Activated CD4-positive, alpha-beta T cell treated with anti-CD3 and anti-CD28 coated beads, Interleukin-2, amount 10 ng/mL, durations not matched to agents 7 days and 5 days (primary cell): ENCODE data around the gene HDAC10. TPM values are rescaled to one million over a fixed set of nuclear protein-coding genes. Genes with fewer than 3 reads are reported as not detected.

Experiments used
- CTCF ChIA-PET: fragments of 350-600 bp; sonication (Branson Sonifier 250); formaldehyde crosslinking; loops from one replicate; lab custom pipeline; 2021; ENCODE audit warnings: antibody characterized with exemption; lab: Charles Lee
- POLR2A ChIA-PET: fragments of 350-600 bp; sonication (Branson Sonifier 250); formaldehyde crosslinking; loops from one replicate; lab custom pipeline; 2021; ENCODE audit warnings: antibody characterized with exemption; lab: Charles Lee
- DNase-seq: peaks from one replicate; pipeline ENCODE4 v3.0.0-alpha.2; 2020
- H3K27ac Mint-ChIP-seq: one replicate; pipeline ENCODE4 v1.8.0; 2021; ENCODE audit warnings: mild to moderate bottlenecking, moderate library complexity, mixed read lengths
- H3K27me3 Mint-ChIP-seq: one replicate; pipeline ENCODE4 v1.8.0; 2021; ENCODE audit warnings: mixed read lengths
- H3K36me3 Mint-ChIP-seq: one replicate; pipeline ENCODE4 v1.8.0; 2021; ENCODE audit warnings: low read depth, mixed read lengths
- H3K4me1 Mint-ChIP-seq: one replicate; pipeline ENCODE4 v1.8.0; 2021; ENCODE audit warnings: mixed read lengths
- H3K4me3 Mint-ChIP-seq: one replicate; pipeline ENCODE4 v1.8.0; 2021; ENCODE audit warnings: mild to moderate bottlenecking, moderate library complexity, mixed read lengths
- H3K9me3 Mint-ChIP-seq: one replicate; pipeline ENCODE4 v1.8.0; 2021; ENCODE audit warnings: mixed read lengths
- total RNA-seq, 2 experiments: library from RNA; stranded (reverse); gene quantifications; one replicate each; pipeline ENCODE4 v1.2.3, GENCODE V29; 2021

HDAC10 gene
- total RNA-seq, 2 experiments from 2014 or later, result 68.3 to 93.6 TPM

DNA sequence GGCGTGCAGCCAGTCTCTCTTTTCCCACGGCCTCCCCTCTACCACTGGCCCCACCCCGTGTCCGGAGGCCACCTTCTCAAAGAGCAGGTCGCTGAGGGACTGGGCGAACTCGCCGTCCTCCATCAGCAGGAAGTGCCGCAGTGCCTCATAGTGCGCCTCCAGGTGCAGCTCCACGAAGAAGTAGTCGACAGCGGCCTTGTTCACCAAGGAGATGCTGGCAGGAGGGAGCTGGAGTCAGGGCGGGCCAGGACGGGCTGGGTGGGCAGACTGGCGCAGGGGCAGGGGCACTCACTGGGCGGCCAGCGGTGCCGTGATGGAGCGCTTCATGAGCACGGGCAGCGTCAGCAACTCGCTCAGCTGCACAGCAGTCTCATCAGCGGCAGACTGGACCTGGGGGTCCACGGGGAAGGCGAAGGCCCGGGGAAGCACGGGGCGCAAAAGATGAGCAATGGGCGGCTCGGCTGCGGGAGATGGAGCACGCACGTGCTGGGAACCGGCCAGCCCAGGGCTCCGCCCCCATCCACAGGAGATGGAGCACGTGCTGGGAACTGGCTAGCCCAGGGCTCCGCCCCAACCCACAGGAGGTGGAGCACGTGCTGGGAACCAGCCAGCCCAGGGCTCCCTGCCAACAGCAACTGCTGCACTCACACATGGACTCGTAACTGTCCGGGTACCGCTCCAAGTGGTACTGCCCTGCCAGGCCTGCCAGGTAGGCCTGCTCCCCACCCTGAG lies 31.9 kb downstream of the HDAC10 start:
- DNase-seq, result no peak
- POLR2A ChIA-PET, result no interaction called here
- no peak overlapping the region for H3K27ac Mint-ChIP-seq
- no peak overlapping the region for H3K4me3 Mint-ChIP-seq
- no peaks in the 10 kb centered on the region for H3K9me3 Mint-ChIP-seq
- H3K4me1 Mint-ChIP-seq, result no peaks in the 10 kb centered on the region
- peaks cover 28% of the 10 kb centered on the region for H3K36me3 Mint-ChIP-seq
- CTCF ChIA-PET, result interaction anchor here (1.2 kb wide), 1 partner anchor 10 kb away, joined by 4 read pairs; no protein-coding TSS in a partner anchor
- no peaks in the 10 kb centered on the region for H3K27me3 Mint-ChIP-seq

DNA sequence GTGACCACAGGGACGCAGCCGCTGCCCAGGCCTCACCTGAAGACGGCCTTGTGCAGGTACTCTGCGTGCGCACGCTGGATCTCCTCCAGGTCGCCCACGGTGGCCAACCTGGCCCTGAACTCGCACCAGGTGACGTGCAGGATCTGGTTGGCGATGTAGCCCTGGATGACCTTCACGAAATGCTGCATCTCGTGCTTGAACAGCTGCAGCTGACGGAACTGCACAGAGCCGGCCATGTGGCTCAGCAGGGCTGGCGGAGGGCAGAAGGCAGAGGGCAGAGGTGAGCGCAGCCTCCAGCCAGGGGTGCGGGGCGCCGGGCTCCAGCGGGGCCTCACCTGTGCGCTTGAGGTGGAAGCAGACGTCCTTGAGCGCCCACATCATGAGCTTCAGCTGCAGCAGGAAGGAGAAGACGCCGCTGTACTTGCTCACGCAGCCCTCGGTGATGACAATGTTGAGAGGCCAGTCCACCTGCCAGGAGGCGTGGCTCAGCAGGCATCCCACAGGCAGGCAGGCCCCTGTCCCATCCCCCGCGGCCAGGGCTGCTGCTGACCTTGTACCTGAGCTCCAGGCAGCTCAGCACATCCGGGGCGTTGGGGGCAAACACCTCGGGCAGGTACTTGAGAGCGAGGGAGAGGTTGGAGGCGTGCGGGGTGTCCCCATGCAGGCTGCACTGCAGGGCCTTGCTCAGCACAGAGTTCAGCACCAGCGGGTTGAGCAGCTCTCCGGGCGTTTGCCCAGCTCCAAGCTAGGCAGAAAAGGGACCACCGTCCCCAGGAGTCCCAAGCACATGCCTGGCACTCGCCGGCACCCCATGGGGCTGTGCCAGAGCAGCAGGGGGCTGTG lies 32.7 kb downstream of the HDAC10 start:
- no peak overlapping the region for H3K4me3 Mint-ChIP-seq
- H3K4me1 Mint-ChIP-seq, result no peaks in the 10 kb centered on the region
- peaks cover 27% of the 10 kb centered on the region for H3K36me3 Mint-ChIP-seq
- POLR2A ChIA-PET, result no interaction called here
- no peak overlapping the region for H3K27ac Mint-ChIP-seq
- H3K9me3 Mint-ChIP-seq, result no peaks in the 10 kb centered on the region
- no peak for DNase-seq
- H3K27me3 Mint-ChIP-seq, result no peaks in the 10 kb centered on the region
- CTCF ChIA-PET, result interaction anchor here (1.2 kb wide), 1 partner anchor 10 kb away, joined by 4 read pairs; no protein-coding TSS in a partner anchor

DNA sequence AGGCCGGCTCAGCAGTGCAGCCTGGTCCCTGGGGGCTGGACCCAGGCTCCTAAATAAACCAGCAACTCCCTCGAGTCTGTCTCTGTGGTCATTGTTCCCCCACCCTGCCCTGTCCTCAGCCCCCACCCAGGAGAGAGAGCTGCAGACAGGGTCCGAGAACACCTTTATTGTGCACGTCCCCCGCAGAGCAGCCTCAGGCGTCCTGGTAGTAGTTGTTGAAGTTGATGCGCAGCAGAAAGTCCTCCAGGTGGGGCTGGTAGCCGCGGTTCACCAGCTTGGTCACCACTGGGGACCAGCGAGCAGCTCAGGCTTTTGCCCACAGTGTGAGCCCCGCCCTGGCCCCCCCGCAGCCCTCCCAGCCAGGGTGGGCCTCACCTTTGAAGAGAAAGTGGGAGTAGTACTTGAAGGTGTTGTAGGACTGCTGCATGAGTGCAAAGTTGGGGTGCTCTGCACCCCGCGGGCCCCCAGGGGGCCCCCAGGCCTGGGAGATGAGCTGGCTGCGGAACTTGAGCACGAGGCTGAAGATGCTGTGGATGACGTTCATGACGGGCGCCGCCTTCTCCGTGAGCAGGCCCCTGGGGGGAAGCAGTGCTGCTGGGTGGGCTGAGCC lies 33.4 kb downstream of the HDAC10 start:
- POLR2A ChIA-PET, result interaction anchor here (0.5 kb wide), 1 partner anchor 141 kb away, joined by 3 read pairs; no protein-coding TSS in a partner anchor
- no peak overlapping the region for H3K4me3 Mint-ChIP-seq
- H3K4me1 Mint-ChIP-seq, result no peaks in the 10 kb centered on the region
- H3K27me3 Mint-ChIP-seq, result no peaks in the 10 kb centered on the region
- H3K36me3 Mint-ChIP-seq, result peaks cover 28% of the 10 kb centered on the region
- DNase-seq, result no peak
- H3K9me3 Mint-ChIP-seq, result no peaks in the 10 kb centered on the region
- CTCF ChIA-PET, result interaction anchor here (1.2 kb wide), 1 partner anchor 9 kb away, joined by 4 read pairs; no protein-coding TSS in a partner anchor
- H3K27ac Mint-ChIP-seq, result no peak overlapping the region

DNA sequence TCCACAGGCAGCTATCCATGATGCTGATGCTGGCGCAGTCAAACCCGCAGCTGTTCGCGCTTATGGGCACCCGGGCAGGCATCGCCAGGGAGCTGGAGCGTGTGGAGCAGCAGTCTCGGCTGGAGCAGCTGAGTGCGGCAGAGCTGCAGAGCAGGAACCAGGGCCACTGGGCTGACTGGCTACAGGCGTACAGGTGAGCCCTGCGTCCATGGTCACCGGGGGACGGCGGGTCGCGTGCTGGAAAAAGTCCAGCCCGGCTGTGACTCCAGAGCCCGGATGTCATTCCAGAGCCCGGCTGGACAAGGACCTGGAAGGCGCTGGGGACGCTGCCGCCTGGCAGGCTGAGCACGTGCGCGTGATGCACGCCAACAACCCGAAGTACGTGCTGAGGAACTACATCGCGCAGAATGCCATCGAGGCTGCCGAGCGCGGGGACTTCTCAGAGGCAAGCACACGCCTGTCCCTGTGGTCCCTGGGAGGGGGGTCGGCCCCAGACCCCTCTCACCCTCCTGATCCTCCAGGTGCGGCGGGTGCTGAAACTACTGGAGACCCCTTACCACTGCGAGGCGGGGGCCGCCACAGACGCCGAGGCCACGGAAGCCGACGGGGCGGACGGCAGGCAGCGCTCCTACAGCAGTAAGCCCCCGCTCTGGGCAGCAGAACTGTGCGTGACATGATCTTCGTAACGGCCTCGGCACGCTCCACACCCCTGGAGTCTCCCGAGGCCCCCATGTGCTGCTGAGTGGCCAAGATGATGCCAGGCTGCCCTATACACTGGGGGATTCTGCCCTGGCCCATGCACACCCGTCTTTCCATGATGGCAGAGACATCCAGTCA lies 34.2 kb downstream of the HDAC10 start:
- CTCF ChIA-PET, result no interaction called here
- Mint-ChIP-seq H3K9me3 (no peaks in the 10 kb centered on the region), H3K27me3 (no peaks in the 10 kb centered on the region), H3K27ac (no peak overlapping the region), H3K4me1 (no peaks in the 10 kb centered on the region), H3K4me3 (no peak overlapping the region), H3K36me3 (peaks cover 31% of the 10 kb centered on the region)
- no peak for DNase-seq
- POLR2A ChIA-PET, result no interaction called here

DNA sequence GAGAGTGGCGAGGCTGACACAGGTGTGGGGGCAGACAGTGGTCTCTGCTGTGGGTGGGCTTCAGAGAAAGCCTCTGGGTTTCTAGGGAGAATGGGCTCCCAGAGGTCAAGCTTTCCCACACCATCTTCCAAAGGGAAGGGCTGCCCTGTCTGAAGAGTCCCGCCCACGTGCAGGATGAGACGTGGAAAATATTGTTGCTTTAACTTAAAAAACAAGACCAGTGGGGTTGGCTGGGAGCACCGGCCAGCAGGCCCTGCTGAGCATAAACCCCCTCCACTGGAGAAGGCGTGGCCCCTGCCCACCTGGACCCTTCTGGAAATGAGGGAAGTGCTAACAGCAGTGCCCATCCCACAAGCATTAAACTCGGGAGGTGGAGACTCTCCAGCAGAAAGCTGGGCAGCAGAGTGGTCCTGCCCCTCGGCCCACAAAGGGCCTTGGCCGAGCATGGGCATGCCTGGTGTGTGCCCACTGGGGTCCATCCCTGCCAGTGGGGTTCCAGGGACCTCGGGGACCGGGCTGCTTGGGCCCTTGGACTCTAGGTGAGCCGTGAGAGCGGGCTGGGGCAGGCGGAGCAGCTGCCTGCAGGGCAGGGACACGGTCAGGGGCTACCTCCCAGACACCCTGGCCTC lies 34.9 kb downstream of the HDAC10 start:
- DNase-seq, result no peak
- ChIA-PET CTCF (interaction anchor here (0.8 kb wide), 1 partner anchor 67 kb away, joined by 3 read pairs; no protein-coding TSS in a partner anchor), POLR2A (no interaction called here)
- no peaks in the 10 kb centered on the region for H3K9me3 Mint-ChIP-seq
- H3K4me3 Mint-ChIP-seq, result no peak overlapping the region
- H3K4me1 Mint-ChIP-seq, result peaks cover under 1% of the 10 kb centered on the region
- no peaks in the 10 kb centered on the region for H3K27me3 Mint-ChIP-seq
- H3K36me3 Mint-ChIP-seq, result peaks cover 31% of the 10 kb centered on the region
- no peak overlapping the region for H3K27ac Mint-ChIP-seq

DNA sequence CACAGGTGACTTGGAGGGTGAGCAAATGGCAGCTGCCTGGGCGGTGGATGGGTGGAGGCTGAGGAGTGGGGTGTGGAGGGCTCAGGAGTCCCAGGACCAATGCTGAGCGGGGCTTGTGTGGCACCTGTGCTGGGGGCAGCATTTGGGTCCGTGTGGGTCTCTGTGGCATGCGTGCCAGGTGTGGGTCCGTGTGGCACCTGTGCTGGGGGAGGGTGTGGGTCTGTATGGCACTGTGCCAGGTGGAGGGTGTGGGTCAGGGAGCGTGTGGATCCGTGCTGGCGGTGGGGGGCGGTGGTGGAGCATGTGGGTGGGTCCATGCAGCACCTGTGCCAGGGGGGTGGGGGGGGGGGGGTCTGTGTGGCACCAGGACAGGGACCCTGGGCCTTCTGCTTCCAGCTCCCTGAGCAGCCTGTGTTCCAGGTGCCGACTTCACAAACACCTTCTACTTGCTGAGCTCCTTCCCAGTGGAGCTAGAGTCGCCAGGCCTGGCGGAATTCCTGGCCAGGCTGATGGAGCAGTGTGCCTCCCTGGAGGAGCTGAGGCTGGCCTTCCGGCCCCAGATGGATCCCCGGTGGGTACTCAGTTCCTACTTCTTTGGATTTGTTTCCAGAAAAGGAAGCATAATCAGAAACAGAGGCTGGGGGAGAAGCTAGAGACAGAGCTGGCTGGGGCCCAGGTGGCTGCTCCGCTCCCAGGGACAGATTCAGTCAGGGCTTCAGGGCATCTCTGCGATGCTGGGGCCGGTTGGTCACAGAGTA lies 35.6 kb downstream of the HDAC10 start:
- H3K4me1 Mint-ChIP-seq, result peaks cover 1% of the 10 kb centered on the region
- CTCF ChIA-PET, result interaction anchor here (0.8 kb wide), 1 partner anchor 66 kb away, joined by 3 read pairs; no protein-coding TSS in a partner anchor
- no peak overlapping the region for H3K27ac Mint-ChIP-seq
- DNase-seq, result no peak
- POLR2A ChIA-PET, result no interaction called here
- H3K9me3 Mint-ChIP-seq, result no peaks in the 10 kb centered on the region
- H3K27me3 Mint-ChIP-seq, result no peaks in the 10 kb centered on the region
- peaks cover 31% of the 10 kb centered on the region for H3K36me3 Mint-ChIP-seq
- no peak overlapping the region for H3K4me3 Mint-ChIP-seq

DNA sequence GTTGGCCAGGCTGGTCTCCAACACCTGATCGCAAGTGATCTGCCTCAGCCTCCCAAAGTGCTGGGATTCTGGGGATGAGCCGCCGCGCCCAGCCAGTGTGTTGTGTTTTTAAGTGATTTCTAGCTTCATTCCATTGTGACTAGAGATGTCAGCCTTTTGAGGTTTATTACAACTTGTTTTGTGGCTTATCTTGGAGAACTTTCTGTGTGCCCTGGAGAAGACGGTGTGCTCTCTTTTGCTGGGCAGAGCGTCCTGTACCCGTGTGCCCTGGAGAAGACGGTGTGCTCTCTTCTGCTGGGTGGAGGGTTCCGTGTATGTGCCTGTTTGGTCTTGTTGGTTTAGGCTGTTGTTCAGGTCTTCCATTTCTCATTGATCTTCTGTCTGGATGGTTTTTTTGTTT lies 37.8 kb downstream of the HDAC10 start:
- H3K4me1 Mint-ChIP-seq, result peaks cover 5% of the 10 kb centered on the region
- no peak overlapping the region for H3K4me3 Mint-ChIP-seq
- H3K9me3 Mint-ChIP-seq, result no peaks in the 10 kb centered on the region
- ChIA-PET CTCF (no interaction called here), POLR2A (no interaction called here)
- H3K27me3 Mint-ChIP-seq, result no peaks in the 10 kb centered on the region
- DNase-seq, result no peak
- peak overlapping the region; percentile 13 for H3K27ac Mint-ChIP-seq
- peaks cover 37% of the 10 kb centered on the region for H3K36me3 Mint-ChIP-seq

DNA sequence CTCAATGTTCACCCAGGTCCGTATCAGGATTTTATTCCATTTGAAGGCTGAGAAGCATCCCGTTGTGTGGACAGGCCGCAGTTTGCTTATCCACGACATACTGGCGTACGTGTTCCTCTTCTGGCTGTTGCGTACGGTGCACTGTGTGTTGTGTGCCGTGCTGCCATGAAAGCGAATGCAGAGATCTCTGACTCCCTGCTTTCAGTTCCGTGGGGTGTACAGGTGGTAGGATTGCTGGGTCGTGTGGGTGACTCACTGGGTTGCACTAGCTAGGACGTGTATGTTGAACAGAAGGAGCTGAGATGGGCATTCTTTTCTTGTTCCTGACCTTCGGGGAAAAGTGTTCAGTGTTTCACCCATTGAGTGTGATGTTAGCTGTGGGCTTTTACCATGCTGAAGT lies 39.9 kb downstream of the HDAC10 start:
- H3K27me3 Mint-ChIP-seq, result no peaks in the 10 kb centered on the region
- peaks cover 5% of the 10 kb centered on the region for H3K4me1 Mint-ChIP-seq
- ChIA-PET POLR2A (no interaction called here), CTCF (interaction anchor here (0.7 to 1.6 kb wide), 2 partner anchors 36 to 63 kb away, joined by 5 read pairs; no protein-coding TSS in a partner anchor)
- H3K9me3 Mint-ChIP-seq, result no peaks in the 10 kb centered on the region
- H3K36me3 Mint-ChIP-seq, result peaks cover 35% of the 10 kb centered on the region
- H3K4me3 Mint-ChIP-seq, result no peak overlapping the region
- H3K27ac Mint-ChIP-seq, result peak overlapping the region; percentile 10
- no peak for DNase-seq

DNA sequence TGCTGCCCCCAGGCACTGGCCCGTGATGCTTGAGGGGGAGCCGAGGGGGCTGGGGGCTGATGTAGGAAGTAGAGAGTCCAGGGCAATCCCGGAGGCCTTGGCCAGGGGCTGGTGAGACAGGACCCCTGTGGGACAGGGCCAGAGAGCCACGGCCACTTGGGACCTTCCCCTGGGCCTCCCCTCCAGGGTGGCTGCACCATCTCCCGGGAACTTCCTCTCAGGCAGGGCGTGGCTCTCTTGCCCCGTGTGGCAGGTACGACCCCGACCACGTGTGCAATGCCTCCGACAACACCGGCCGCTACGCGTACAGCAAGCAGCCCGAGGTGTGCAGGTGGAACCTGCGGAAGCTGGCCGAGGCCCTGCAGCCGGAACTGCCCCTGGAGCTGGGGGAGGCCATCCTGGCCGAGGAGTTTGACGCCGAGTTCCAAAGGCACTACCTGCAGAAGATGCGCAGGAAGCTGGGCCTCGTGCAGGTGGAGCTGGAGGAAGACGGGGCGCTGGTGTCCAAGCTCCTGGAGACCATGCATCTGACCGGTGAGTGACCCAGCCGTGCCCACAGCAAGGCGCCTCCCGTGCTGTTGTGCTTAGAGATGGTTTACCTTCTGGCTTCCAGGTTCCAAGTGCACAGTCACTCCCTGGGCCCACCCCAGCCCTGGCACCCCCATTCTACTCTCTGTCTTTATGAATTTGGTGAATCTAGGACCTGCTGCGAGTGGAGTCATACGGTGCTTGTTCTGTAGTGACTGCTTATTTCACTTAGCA lies 40.5 kb downstream of the HDAC10 start:
- Mint-ChIP-seq H3K4me3 (no peak overlapping the region), H3K36me3 (peaks cover 34% of the 10 kb centered on the region), H3K9me3 (no peaks in the 10 kb centered on the region), H3K27ac (no peak overlapping the region), H3K27me3 (no peaks in the 10 kb centered on the region), H3K4me1 (peaks cover 5% of the 10 kb centered on the region)
- POLR2A ChIA-PET, result no interaction called here
- no peak for DNase-seq
- CTCF ChIA-PET, result interaction anchor here (1.6 kb wide), 1 partner anchor 62 kb away, joined by 5 read pairs; no protein-coding TSS in a partner anchor

DNA sequence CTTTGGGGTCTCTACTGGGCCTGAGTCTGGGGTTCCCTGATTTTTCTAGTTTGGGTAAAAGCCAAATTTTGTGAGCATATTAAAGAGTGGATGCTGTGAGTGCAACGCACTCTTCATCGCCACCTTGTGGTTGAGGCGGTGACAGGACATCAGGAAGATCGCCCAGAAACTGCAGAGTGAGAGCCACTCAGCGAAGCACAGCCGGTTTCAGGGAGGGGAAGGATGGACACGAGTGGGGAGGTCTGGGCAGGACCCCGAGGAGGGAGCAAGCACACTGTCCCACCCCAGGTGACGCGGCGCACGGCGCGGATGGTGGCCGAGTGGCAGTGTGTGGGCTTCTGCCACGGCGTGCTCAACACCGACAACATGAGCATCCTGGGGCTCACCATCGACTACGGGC lies 41.2 kb downstream of the HDAC10 start:
- DNase-seq, result peak; percentile 81
- no peak overlapping the region for H3K4me3 Mint-ChIP-seq
- H3K36me3 Mint-ChIP-seq, result peaks cover 32% of the 10 kb centered on the region
- no peaks in the 10 kb centered on the region for H3K27me3 Mint-ChIP-seq
- ChIA-PET POLR2A (no interaction called here), CTCF (no interaction called here)
- no peak overlapping the region for H3K27ac Mint-ChIP-seq
- H3K9me3 Mint-ChIP-seq, result no peaks in the 10 kb centered on the region
- H3K4me1 Mint-ChIP-seq, result peaks cover 7% of the 10 kb centered on the region
